Measurements from ENCODE around the gene FAM98B.

FAM98B gene

GRCh38 chr15:38524156-38524555, 70.2 kb downstream of the FAM98B start:
- Mint-ChIP-seq H3K9me3 (no peaks in the 10 kb centered on the region), H3K27ac (peak overlapping the region; percentile 72 to 80), H3K4me1 (ENCODE audit: low read depth in 2 of 2) (peaks cover 36 to 56% of the 10 kb centered on the region in 2 donors), H3K27me3 (no peaks in the 10 kb centered on the region), H3K4me3 (peak overlapping the region in 1 of 2 donors; percentile 4), H3K36me3 (ENCODE audit: insufficient read depth) (peaks cover 47% of the 10 kb centered on the region)
- no peak for ATAC-seq (replicated peaks)
- no peak for DNase-seq

- peaks cover 43 to 67% of the 10 kb centered on the region in 2 donors for H3K4me1 Mint-ChIP-seq (ENCODE audit: low read depth in 2 of 2)
- no peak for DNase-seq
- H3K4me3 Mint-ChIP-seq = no peak overlapping the region
- peaks cover 47% of the 10 kb centered on the region for H3K36me3 Mint-ChIP-seq (ENCODE audit: insufficient read depth)
- H3K27me3 Mint-ChIP-seq = no peaks in the 10 kb centered on the region
- H3K9me3 Mint-ChIP-seq = no peaks in the 10 kb centered on the region
- no peak for ATAC-seq (replicated peaks)
- H3K27ac Mint-ChIP-seq = peak overlapping the region; percentile 16 to 72
Observed at GRCh38 chr15:38525489-38525888, 71.6 kb downstream of the FAM98B start.

DNA sequence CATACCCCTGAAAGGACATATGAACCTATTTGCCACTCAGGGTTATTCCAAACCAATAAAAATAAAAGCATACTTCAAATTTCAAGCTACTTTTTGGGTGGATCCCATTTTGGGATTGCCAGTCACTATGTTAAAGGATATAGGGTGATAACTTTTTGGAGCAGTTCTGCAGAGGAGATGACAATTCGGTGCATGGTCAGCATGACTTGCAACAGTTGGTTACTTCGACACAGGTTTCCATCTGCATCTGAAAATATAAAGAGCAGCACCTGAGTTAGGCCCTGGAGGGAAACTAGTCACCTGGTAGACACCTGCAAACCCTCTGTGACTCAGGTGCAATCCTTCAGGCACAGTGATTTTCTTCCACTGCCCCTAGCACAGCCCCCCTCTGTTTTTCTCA, 72.2 kb downstream of the FAM98B start:
- H3K4me1 Mint-ChIP-seq (ENCODE audit: low read depth in 2 of 2) = peaks cover 47 to 74% of the 10 kb centered on the region in 2 donors
- DNase-seq (no peak), ATAC-seq (replicated peaks) (no peak)
- no peak overlapping the region for H3K4me3 Mint-ChIP-seq
- H3K27me3 Mint-ChIP-seq = no peaks in the 10 kb centered on the region
- H3K36me3 Mint-ChIP-seq (ENCODE audit: insufficient read depth) = peaks cover 47% of the 10 kb centered on the region
- H3K9me3 Mint-ChIP-seq = no peaks in the 10 kb centered on the region
- H3K27ac Mint-ChIP-seq = peak overlapping the region; percentile 16 to 72

DNA sequence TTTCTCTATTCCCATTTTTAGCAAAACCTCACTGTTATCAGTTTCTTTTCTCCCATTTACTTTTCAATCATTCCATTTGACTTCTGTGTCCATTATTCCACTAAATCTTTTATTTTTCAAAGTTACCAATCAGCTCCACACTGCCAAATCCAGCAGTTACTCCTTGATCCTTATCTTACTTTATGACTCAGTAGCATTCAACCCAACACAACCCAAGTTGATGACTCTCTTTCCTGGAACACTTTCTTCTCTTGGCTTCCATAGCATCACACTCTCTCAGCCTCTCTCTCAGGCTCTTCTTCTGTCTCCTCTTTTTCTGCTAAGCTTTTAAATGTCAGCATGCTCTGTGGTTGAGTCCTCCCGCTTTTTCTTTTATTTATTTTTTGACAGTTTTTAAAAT, 74.4 kb downstream of the FAM98B start:
- DNase-seq = no peak
- peak overlapping the region in 1 of 2 donors; percentile 1 for H3K4me3 Mint-ChIP-seq

DNA sequence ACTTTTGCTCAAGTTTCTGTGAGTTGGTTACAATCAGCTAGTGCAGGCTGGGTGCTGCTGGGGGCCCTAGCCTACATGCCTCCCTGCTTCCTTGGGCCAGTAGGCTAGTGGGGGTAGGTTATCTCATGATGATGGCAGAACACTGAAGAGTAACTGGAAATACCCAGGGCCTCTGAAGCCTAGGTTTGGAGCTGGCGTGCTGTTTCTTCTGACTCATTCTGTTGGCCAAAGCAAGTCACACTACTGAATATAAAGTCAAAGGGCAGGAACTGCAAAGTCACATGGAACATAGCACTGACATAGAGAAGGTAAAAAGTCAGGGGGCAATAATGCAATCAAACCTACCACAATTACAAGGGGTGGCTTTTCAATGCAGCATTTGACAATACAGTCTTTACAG, 76.2 kb downstream of the FAM98B start:
- Mint-ChIP-seq H3K4me1 (ENCODE audit: low read depth in 2 of 2) (peaks cover 54 to 86% of the 10 kb centered on the region in 2 donors), H3K9me3 (no peaks in the 10 kb centered on the region), H3K27me3 (no peaks in the 10 kb centered on the region), H3K36me3 (ENCODE audit: insufficient read depth) (peaks cover 42% of the 10 kb centered on the region), H3K27ac (peak overlapping the region in 1 of 2 donors; percentile 85), H3K4me3 (peak overlapping the region in 1 of 2 donors; percentile 16)
- peak; percentile 41 for ATAC-seq (replicated peaks)
- DNase-seq = no peak

More for the DNA sequence above, 74.4 kb downstream of the FAM98B start:
- Mint-ChIP-seq H3K36me3 (ENCODE audit: insufficient read depth) (peaks cover 40% of the 10 kb centered on the region), H3K4me1 (ENCODE audit: low read depth in 2 of 2) (peaks cover 44 to 82% of the 10 kb centered on the region in 2 donors), H3K9me3 (no peaks in the 10 kb centered on the region), H3K27me3 (no peaks in the 10 kb centered on the region), H3K27ac (peak overlapping the region; percentile 7 to 42)
- no peak for ATAC-seq (replicated peaks)

- DNase-seq (no peak), ATAC-seq (replicated peaks) (no peak)
- Mint-ChIP-seq H3K36me3 (ENCODE audit: insufficient read depth) (peaks cover 38% of the 10 kb centered on the region), H3K9me3 (no peaks in the 10 kb centered on the region), H3K27ac (peak overlapping the region; percentile 59 to 85), H3K27me3 (no peaks in the 10 kb centered on the region), H3K4me1 (ENCODE audit: low read depth in 2 of 2) (peaks cover 67 to 92% of the 10 kb centered on the region in 2 donors), H3K4me3 (peak overlapping the region in 1 of 2 donors; percentile 9)
Observed at GRCh38 chr15:38531509-38531908, 77.6 kb downstream of the FAM98B start.

DNA sequence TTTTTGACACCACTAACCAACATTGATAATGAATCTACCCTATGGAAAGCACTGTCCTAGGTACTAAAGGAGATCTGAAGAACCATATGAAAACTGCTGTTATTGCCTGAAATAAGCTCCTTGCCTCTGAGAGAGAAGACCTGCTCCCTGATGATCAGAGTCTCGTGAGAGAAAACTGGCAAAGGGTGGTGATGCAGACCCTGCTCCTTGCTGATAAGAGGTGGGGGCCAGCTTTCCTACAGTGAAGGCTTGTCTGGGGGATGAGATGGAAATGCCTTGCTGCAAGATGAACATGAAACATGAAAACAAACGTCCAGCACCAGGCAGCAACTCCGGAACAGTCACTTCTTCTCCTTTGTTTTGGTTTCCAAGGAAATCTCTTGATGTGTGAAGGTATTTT, 78.8 kb downstream of the FAM98B start:
- H3K27me3 Mint-ChIP-seq = no peaks in the 10 kb centered on the region
- H3K9me3 Mint-ChIP-seq = no peaks in the 10 kb centered on the region
- H3K4me1 Mint-ChIP-seq (ENCODE audit: low read depth in 2 of 2) = peaks cover 72 to 91% of the 10 kb centered on the region in 2 donors
- H3K36me3 Mint-ChIP-seq (ENCODE audit: insufficient read depth) = peaks cover 39% of the 10 kb centered on the region
- peak overlapping the region; percentile 59 to 91 for H3K27ac Mint-ChIP-seq
- ATAC-seq (replicated peaks) (no peak), DNase-seq (no peak)
- H3K4me3 Mint-ChIP-seq = peak overlapping the region; percentile 45 to 56

DNA sequence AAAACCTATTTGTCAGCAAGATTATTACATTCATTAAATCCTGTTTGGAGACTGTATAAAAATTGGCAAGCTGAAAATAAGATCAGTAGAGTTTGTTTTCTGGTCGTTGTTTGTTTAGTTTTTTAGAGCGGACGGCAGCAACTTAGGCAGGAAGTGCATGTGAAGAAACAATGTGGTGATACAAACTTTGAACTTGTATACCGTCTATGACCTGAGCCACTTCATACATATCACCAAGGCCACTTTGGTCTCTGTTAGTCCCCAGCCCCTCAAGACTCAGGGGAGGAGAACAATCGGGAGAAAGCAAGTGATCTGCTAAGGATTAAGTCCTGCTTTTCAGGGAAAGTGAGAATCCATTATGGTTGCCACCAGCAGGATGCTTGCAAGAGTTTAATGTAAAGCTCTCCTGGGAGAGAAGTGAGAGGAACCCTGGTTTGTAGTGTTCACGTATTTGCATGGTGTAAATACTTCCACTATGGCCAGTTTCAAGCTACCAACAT, 79.5 kb downstream of the FAM98B start:
- Mint-ChIP-seq H3K27ac (peak overlapping the region; percentile 59 to 91), H3K4me3 (peak overlapping the region; percentile 45 to 56), H3K36me3 (ENCODE audit: insufficient read depth) (peaks cover 39% of the 10 kb centered on the region), H3K9me3 (no peaks in the 10 kb centered on the region), H3K4me1 (ENCODE audit: low read depth in 2 of 2) (peaks cover 73 to 93% of the 10 kb centered on the region in 2 donors), H3K27me3 (no peaks in the 10 kb centered on the region)
- no peak for DNase-seq
- ATAC-seq (replicated peaks) = peak; percentile 63

DNA sequence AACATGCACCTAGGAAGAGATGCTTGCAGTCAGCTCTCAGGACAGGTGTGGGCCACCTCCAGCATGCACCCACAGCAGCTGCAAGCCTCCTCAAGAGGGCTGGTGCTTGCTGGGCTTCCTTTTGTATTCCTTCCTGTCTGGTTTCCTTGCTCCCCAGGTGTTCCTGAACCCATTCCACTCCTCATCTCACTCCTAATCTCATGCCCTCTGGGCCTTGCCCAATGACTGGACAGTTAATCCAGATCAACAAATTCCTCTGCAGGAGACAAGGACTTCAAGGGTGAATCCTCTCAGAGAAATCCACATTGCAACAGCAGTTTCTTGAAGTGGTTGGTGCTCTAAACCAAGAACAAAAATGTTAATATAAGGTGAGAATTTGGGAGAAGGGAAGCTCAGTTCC, 80.0 kb downstream of the FAM98B start:
- DNase-seq (no peak), ATAC-seq (replicated peaks) (no peak)
- Mint-ChIP-seq H3K4me3 (peak overlapping the region; percentile 45 to 56), H3K27ac (peak overlapping the region; percentile 59 to 91), H3K27me3 (no peaks in the 10 kb centered on the region), H3K4me1 (ENCODE audit: low read depth in 2 of 2) (peaks cover 73 to 94% of the 10 kb centered on the region in 2 donors), H3K9me3 (no peaks in the 10 kb centered on the region), H3K36me3 (ENCODE audit: insufficient read depth) (peaks cover 39% of the 10 kb centered on the region)

DNA sequence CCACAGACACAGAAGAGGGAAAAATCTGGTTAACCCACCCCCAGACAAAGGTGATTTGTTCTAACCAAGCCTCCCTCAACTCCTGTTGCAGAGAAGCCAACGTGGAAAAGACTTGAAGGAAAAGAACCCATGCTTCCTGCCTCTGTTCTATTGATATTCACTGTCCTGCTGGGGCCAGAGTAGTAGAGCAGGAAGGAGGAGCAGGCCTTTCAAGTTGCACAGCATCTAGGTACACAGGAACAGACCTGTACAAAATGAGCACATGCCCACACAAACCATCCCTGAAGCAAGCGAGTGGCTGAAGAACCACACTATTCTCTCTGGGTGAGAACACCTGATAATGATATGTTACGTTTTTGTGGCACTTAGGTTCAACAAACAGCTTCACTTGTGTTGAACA, 80.8 kb downstream of the FAM98B start:
- DNase-seq = no peak
- Mint-ChIP-seq H3K9me3 (no peaks in the 10 kb centered on the region), H3K4me3 (peak overlapping the region; percentile 13 to 56), H3K4me1 (ENCODE audit: low read depth in 2 of 2) (peaks cover 73 to 95% of the 10 kb centered on the region in 2 donors), H3K27me3 (no peaks in the 10 kb centered on the region), H3K27ac (peak overlapping the region; percentile 59 to 91), H3K36me3 (ENCODE audit: insufficient read depth) (peaks cover 39% of the 10 kb centered on the region)
- ATAC-seq (replicated peaks) = no peak

- H3K4me1 Mint-ChIP-seq (ENCODE audit: low read depth in 2 of 2) = peaks cover 72 to 94% of the 10 kb centered on the region in 2 donors
Observed at GRCh38 chr15:38535491-38536200, 81.7 kb downstream of the FAM98B start.

DNA sequence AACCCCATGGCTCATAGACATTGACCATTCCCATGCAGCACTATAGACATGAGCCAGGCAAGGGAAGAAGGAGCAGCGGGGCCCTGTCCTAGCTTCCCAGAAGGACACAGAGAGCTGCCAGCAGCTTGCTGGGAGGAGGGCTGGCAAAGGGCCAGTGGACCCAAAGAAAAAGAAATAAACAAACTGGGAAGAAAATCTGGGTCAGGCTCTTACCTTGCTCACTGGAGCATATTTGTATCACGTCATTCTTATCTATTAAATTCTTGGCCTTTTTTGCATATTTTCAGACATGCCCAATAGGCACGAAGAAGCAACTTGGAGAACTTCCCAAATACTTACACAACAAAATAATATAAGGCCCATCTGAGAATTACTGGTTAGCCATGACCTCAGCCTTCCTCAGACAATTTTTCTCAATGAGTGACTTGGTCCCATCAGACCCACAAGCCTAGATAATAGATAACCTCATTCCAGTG, 82.3 kb downstream of the FAM98B start:
- H3K4me1 Mint-ChIP-seq (ENCODE audit: low read depth in 2 of 2) = peaks cover 74 to 94% of the 10 kb centered on the region in 2 donors
- H3K4me3 Mint-ChIP-seq = peak overlapping the region; percentile 33 to 56
- no peak for DNase-seq
- peak overlapping the region; percentile 59 to 91 for H3K27ac Mint-ChIP-seq
- H3K36me3 Mint-ChIP-seq (ENCODE audit: insufficient read depth) = peaks cover 33% of the 10 kb centered on the region
- no peak for ATAC-seq (replicated peaks)
- H3K27me3 Mint-ChIP-seq = no peaks in the 10 kb centered on the region
- H3K9me3 Mint-ChIP-seq = no peaks in the 10 kb centered on the region

More at GRCh38 chr15:38535491-38536200, 81.7 kb downstream of the FAM98B start:
- peaks cover 33% of the 10 kb centered on the region for H3K36me3 Mint-ChIP-seq (ENCODE audit: insufficient read depth)
- H3K27ac Mint-ChIP-seq = peak overlapping the region; percentile 59 to 91
- peak overlapping the region; percentile 33 to 56 for H3K4me3 Mint-ChIP-seq
- ATAC-seq (replicated peaks) (no peak), DNase-seq (no peak)
- H3K9me3 Mint-ChIP-seq = no peaks in the 10 kb centered on the region
- no peaks in the 10 kb centered on the region for H3K27me3 Mint-ChIP-seq
